Breast epithelium (tissue), 4 donors: ENCODE measurements around the gene ATP2C2. TPM values are rescaled to one million over a fixed set of nuclear protein-coding genes. Genes with fewer than 3 reads are reported as not detected.
A peak's percentile ranks its signal among the peaks of the same experiment; 100 is the strongest.

Source experiments
- DNase-seq, 2 donors: peaks; one replicate each; pipeline ENCODE4 v3.0.0-alpha.2; 2019; ENCODE audit warnings: low spot score in 2 of 2
- H3K27ac ChIP-seq, 2 donors: fragments of 200-600 bp; sonication (generic) in 1 of 2; one replicate each; pipeline ENCODE4 v1.5.1; 2016 to 2019; ENCODE audit warnings: mild to moderate bottlenecking in 1 of 2
- H3K27me3 ChIP-seq, 2 donors: fragments of 200-600 bp; sonication (generic) in 1 of 2; one replicate each; pipeline versions ENCODE4 v1.5.1 to v1.6.0; 2017 to 2019; ENCODE audit warnings: control low read depth in 1 of 2, mild to moderate bottlenecking in 1 of 2
- H3K36me3 ChIP-seq: fragments of 200-600 bp; one replicate; pipeline ENCODE4 v1.5.1; 2019
- H3K4me1 ChIP-seq, 2 donors: fragments of 200-600 bp; sonication (generic); one replicate each; pipeline ENCODE4 v1.5.1; 2016 to 2019; ENCODE audit warnings: control low read depth in 1 of 2
- H3K4me3 ChIP-seq, 3 donors: fragments of 200-600 bp; sonication (generic); 1 replicate in 2 of 3; 2 replicates in 1 of 3; pipeline ENCODE4 v1.5.1; 2016 to 2019; ENCODE audit warnings: mild to moderate bottlenecking in 3 of 3, moderate library complexity in 2 of 3
- H3K9me3 ChIP-seq, 2 donors: fragments of 200-600 bp; sonication (generic) in 1 of 2; one replicate each; pipeline ENCODE4 v1.5.1; 2016 to 2019; ENCODE audit warnings: control low read depth in 1 of 2
- POLR2A ChIP-seq: fragments of 450-650 bp; IDR thresholded peaks from one replicate; pipeline ENCODE4 v1.6.1; 2016; ENCODE audit warnings: antibody characterized with exemption, mild to moderate bottlenecking, moderate library complexity
- POLR2AphosphoS5 ChIP-seq, 3 donors: sonication (generic); formaldehyde crosslinking; IDR thresholded peaks; one replicate each; pipeline ENCODE4 v1.6.1; 2017; ENCODE audit warnings: antibody characterized with exemption in 3 of 3
- intact Hi-C: fragments of 100-400 bp; cut with DNase I; formaldehyde crosslinking; loops from one replicate; pipeline ENCODE4 v1.15.1; 2023; ENCODE audit warnings: low total_unique reads
- total RNA-seq, 3 donors: library from RNA; depleted of rRNA; stranded (reverse); fragments of >200 nt; gene quantifications; one replicate each; pipeline ENCODE4 v1.1.0, GENCODE V29; 2016
- TF ChIP-seq, protein P1 (sequence below), 3 donors: fragments of 450-650 bp; IDR thresholded peaks; one replicate each; pipeline ENCODE4 v1.5.1; 2016 to 2017; ENCODE audit warnings: antibody characterized with exemption in 3 of 3, mild to moderate bottlenecking in 3 of 3, moderate library complexity in 3 of 3

The ATP2C2 gene
- total RNA-seq, 3 donors from 2014 or later = 6.0 to 28.5 TPM; not detected in 1

- H3K27me3 ChIP-seq = no peaks in the 10 kb centered on the region
Measured at GRCh38 chr16:84407588-84408313, 39.4 kb downstream of the ATP2C2 start.

GRCh38 chr16:84408314-84408690, 40.0 kb downstream of the ATP2C2 start:
- H3K4me1 ChIP-seq = no peaks in the 10 kb centered on the region
- no peaks in the 10 kb centered on the region for H3K9me3 ChIP-seq
- peak overlapping the region in 1 of 2 donors; percentile 13 for H3K27ac ChIP-seq
- H3K36me3 ChIP-seq = no peaks in the 10 kb centered on the region
- no peaks in the 10 kb centered on the region for H3K27me3 ChIP-seq
- DNase-seq = no peak
- TF ChIP-seq POLR2AphosphoS5 (IDR thresholded peaks at IDR 0.05) = no peak
- TF ChIP-seq POLR2A = no peak
- TF ChIP-seq, protein P1, sequence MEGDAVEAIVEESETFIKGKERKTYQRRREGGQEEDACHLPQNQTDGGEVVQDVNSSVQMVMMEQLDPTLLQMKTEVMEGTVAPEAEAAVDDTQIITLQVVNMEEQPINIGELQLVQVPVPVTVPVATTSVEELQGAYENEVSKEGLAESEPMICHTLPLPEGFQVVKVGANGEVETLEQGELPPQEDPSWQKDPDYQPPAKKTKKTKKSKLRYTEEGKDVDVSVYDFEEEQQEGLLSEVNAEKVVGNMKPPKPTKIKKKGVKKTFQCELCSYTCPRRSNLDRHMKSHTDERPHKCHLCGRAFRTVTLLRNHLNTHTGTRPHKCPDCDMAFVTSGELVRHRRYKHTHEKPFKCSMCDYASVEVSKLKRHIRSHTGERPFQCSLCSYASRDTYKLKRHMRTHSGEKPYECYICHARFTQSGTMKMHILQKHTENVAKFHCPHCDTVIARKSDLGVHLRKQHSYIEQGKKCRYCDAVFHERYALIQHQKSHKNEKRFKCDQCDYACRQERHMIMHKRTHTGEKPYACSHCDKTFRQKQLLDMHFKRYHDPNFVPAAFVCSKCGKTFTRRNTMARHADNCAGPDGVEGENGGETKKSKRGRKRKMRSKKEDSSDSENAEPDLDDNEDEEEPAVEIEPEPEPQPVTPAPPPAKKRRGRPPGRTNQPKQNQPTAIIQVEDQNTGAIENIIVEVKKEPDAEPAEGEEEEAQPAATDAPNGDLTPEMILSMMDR (IDR thresholded peaks at IDR 0.05) = no peak
- no peak overlapping the region for H3K4me3 ChIP-seq
- intact Hi-C loops = no loop called here

More at GRCh38 chr16:84407588-84408313, 39.4 kb downstream of the ATP2C2 start:
- no peaks in the 10 kb centered on the region for H3K9me3 ChIP-seq
- intact Hi-C loops = no loop called here
- DNase-seq = peak in 1 of 2 donors; percentile 72
- no peak overlapping the region for H3K4me3 ChIP-seq
- H3K4me1 ChIP-seq = no peaks in the 10 kb centered on the region
- H3K36me3 ChIP-seq = no peaks in the 10 kb centered on the region
- peak overlapping the region in 1 of 2 donors; percentile 13 for H3K27ac ChIP-seq
- TF ChIP-seq POLR2AphosphoS5 (IDR thresholded peaks at IDR 0.05) = no peak
- TF ChIP-seq, protein P1 (IDR thresholded peaks at IDR 0.05) = no peak
- no peak for TF ChIP-seq POLR2A

DNA sequence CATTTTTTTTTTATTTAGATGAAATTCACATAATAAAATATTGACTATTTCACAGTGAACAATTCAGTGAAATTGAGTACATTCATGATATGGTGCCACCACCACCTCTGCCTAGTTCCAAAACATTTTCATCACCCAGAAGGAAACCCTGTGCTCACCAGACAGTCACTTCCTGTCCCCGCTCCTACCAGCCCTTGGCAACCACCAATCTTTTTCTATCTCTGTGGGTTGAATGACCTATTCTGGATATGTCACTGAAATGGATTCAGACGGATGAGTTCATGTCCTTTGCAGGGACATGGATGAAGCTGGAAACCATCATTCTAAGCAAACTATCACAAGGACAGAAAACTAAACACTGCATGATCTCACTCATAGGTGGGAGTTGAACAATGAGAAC, 40.5 kb downstream of the ATP2C2 start:
- Histone ChIP-seq H3K9me3 (no peaks in the 10 kb centered on the region), H3K4me1 (no peaks in the 10 kb centered on the region), H3K27ac (no peak overlapping the region), H3K36me3 (no peaks in the 10 kb centered on the region), H3K27me3 (no peaks in the 10 kb centered on the region), H3K4me3 (no peak overlapping the region)
- TF ChIP-seq, protein P1 (IDR thresholded peaks at IDR 0.05) = no peak
- TF ChIP-seq POLR2AphosphoS5 (IDR thresholded peaks at IDR 0.05) = no peak
- no peak for TF ChIP-seq POLR2A
- intact Hi-C loops = no loop called here
- no peak for DNase-seq

DNA sequence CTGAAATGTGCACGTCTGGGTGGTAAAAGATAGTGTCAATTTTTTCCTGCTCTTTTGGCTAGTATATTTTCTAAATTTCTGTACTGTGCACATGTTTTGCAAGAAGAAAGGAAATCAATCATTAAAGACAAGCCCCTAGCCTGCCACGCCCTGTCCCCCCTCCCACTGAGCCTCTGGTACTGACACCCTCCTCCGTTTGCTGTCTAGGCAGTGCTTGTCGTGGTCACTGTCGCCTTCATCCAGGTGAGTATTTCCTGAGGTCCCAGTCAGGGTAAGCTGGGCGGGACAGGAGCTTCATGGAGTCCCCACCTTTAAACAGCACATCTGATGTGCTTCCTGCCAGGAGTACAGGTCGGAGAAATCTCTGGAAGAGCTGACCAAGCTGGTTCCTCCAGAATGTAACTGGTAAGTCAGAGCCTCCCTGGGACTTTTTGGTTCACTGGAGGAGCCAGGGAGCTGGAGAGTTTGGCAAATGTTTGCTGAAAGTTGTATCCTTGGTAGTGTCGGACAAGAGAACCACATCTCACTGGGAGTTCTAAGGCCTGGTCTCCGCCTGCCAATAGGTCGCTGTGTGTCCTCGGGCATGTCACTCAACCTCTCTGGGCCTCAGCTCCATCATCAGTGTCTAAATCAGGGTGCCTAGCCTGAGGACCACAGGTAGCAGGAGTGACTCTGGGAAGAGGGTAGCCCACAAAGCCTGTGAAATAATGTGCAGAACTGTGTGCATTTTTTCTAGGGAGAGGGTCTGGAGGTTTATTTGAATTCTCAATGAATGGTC, 42.2 kb downstream of the ATP2C2 start:
- H3K4me1 ChIP-seq = no peaks in the 10 kb centered on the region
- DNase-seq = no peak
- H3K4me3 ChIP-seq = no peak overlapping the region
- H3K36me3 ChIP-seq = no peaks in the 10 kb centered on the region
- H3K9me3 ChIP-seq = no peaks in the 10 kb centered on the region
- H3K27ac ChIP-seq = no peak overlapping the region
- TF ChIP-seq, protein P1 (IDR thresholded peaks at IDR 0.05) = no peak
- no peak for TF ChIP-seq POLR2A
- no peak for TF ChIP-seq POLR2AphosphoS5 (IDR thresholded peaks at IDR 0.05)
- H3K27me3 ChIP-seq = no peaks in the 10 kb centered on the region
- intact Hi-C loops = no loop called here

GRCh38 chr16:84411768-84412167, 43.4 kb downstream of the ATP2C2 start:
- TF ChIP-seq POLR2A = no peak
- TF ChIP-seq POLR2AphosphoS5 (IDR thresholded peaks at IDR 0.05) = no peak
- TF ChIP-seq, protein P1 (IDR thresholded peaks at IDR 0.05) = no peak
- H3K36me3 ChIP-seq = no peaks in the 10 kb centered on the region
- DNase-seq = no peak
- intact Hi-C loops = no loop called here
- no peaks in the 10 kb centered on the region for H3K9me3 ChIP-seq
- H3K4me3 ChIP-seq = no peak overlapping the region
- H3K27me3 ChIP-seq = no peaks in the 10 kb centered on the region
- no peaks in the 10 kb centered on the region for H3K4me1 ChIP-seq
- no peak overlapping the region for H3K27ac ChIP-seq
